Activated effector memory CD4-positive, alpha-beta T cell treated with anti-CD3 and anti-CD28 coated beads, Interleukin-2, amount 50 U/mL, for 16 hours (primary cell): ENCODE measurements around the gene EPX.

Source experiments
- DNase-seq: peaks from one replicate; pipeline ENCODE4 v3.0.0-alpha.2; 2020

Gene EPX

DNA sequence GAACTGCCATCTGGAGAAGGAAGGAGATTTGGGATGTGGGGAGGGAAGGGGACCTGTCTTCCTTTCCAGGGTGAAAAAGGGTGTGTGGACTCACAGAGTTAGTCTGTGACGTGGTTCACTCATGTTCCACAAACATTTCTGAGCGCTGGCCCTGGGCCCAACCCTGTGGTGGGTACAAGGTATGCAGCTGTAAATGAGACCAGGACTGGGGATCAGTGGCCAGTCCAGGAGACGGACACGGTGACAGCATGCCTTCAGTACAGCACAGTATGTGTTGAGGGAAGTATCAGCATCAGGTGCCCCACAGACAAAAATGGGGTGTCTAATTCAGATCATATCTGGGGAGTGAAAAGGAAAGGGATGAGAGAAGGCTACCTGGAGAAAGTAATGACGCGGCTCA, 5.5 kb upstream of the EPX start:
- no peak for DNase-seq

DNA sequence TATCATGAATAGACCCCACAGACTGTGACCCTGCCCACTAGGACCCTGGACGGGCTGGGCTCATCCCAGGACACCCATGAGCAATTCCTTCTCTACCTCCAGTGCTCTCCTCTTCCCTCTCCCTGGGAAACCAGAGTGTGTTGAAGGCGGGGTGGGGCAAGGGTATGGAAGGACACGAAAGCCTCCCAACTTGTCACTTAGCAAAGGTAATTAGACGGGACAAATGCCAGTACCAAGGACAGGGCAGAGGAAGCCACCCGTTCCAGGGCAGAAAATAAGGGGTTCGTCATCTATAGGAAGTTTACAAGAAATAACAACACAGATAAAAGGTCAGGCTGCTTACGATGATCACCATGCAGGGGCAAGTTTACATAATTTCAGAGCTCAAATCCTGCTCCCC, 4.9 kb upstream of the EPX start:
- DNase-seq, result no peak

DNA sequence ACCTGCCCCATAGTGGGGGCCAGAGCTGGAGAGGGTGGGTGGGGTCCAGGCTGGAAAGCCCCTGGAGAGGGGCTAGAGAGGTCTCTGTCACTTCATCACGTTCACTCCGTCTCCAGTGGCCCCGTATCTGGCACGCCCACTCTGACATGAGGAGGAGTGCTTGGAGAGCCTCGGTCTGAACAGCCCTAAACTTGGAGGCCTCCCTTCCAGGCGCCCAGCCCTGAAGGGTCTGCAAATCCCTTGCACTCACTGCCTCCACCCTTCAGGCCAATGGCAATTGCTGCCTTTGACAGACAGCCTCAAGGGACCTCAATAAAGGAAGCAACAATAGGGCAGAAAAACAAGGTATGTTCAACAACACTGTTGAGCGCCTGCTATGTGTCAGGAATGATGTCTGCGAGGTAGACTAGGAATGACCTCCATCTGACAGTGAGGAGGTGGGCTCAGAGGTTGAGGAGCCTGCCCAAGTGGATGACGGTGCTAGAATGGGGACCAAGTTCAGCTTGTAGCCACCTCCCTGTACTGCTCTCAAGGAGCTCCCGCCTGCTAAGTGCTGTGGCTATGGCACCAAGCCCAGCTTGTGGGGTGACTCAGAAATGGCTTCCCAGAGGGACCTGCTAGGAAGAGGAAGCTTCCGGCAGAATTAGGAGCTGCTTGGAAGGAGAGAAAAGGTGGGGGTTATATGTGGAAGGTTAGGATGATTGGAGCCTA, 2.9 kb upstream of the EPX start:
- DNase-seq, result no peak

DNA sequence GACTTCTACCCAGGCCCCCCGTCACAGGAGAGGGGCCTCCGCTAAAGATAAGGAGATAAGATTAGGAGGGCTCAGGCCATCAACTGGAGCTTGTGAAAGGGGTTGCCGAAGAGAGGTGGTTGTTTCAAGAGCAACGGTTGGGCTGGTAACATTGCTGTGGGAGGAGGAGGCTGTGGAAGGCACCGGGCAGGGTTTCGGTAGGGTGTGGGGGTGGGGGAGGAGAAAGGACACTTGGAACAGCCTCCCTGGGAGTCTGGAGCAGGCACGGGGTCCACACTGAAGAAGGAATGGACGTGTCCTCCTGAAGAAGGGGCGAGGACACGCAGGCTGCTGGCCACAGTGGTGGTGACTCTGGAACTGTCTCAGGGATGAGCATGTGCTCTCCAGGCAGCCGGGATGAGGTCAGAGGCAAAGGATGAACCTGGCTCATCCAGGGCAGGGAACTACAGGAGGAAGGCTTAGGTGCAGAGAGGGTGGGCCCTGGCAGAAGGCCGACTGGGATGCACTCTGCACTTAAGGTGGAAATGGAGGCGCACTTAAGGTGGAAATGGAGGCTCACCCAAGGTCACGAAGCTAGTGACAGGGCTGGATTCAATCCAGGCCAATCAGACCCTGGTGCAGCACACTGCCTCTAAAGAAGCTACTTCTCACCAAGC, 1.2 kb upstream of the EPX start:
- DNase-seq, result no peak

DNA sequence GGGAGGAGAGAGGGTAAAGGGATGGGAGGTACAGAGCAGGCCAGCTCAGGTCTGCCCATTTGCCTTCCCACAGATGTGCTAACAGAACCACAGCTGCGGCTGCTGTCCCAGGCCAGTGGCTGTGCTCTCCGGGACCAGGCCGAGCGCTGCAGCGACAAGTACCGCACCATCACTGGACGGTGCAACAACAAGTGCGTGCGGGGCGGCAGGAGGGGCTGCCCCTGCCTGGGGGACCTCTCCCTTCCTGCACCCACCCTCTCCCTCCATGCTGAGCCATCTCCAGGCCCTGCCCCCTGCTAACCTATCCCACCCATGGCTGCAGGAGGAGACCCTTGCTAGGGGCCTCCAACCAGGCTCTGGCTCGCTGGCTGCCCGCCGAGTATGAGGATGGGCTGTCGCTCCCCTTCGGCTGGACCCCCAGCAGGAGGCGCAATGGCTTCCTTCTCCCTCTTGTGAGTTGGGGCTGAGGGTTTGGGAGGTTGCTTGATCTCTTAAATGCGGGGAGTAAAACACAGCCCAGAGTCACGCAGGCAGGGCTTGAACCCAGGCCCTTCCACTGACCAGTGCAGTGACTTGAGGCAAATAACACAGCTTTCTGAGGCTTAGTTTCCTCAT, 1.2 kb downstream of the EPX start:
- no peak for DNase-seq

DNA sequence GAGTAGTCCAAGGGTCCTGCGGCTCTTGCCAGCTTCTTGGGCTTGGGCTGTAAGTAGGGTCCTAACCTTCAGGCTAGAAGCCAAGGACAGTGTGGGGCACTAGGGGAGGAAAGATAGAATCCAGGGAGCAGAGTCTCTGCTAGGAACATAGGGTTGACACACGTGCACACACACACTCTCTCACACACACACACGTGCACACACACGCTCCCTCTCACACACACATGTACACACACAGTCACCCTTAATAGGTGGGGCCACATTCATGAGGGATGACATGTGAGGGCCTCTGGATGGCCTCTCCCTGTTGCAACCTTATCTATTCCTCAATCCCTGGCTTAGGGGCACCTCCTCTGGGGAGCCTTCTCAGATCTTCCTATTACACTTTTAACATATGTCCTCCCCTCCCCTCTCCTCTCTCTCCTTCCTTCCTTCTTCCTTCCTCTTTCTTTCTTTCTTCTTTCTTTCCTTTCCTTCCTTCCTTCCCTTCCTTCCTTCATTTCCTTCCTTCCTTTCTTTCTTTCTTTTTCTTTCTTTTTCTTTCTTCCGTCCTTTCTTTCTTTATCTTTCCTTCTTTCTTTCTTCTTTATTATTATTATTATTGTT, 3.1 kb downstream of the EPX start:
- no peak for DNase-seq

DNA sequence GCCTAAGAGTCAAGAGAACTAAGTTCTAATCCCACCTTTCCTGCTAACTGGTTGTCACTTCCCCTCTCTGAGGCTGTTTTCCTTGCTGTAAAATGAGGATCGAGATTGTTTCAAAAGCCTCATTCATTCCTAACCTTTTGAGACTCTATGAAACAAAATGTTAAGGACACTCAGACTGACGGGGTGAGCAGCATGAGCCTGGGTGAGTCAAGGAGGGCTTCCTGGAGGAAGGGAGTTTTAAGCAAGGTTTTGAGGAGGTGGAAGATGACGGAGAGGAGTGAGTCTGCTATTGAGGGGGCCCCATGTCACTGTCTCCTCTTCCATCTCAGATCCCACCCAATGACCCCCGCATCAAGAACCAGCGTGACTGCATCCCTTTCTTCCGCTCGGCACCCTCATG, 4.1 kb downstream of the EPX start:
- no peak for DNase-seq

DNA sequence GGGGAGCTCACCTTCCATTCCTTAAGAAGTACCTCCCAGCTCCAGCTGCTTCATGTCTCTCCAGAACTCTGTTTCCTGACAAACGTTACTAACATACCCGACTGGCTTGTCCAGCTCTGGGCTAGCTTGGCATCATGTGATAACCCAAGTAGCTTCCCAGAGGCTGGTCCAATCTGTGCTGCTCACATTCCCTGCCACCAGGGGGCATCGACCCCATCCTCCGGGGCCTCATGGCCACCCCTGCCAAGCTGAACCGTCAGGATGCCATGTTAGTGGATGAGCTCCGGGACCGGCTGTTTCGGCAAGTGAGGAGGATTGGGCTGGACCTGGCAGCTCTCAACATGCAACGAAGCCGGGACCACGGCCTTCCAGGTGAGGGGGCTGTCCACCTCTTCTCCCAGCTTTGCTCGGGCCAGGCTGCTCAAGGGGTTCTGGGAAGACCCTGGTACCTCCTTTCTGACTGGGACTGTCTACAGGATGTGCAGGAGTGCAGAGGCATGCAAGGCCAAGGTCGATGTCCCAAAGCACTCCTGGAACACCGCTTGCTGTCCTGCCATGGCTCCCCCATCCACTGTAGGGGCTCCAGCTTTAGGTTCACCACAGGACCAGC, 7.6 kb downstream of the EPX start:
- DNase-seq, result peak; percentile 85

DNA sequence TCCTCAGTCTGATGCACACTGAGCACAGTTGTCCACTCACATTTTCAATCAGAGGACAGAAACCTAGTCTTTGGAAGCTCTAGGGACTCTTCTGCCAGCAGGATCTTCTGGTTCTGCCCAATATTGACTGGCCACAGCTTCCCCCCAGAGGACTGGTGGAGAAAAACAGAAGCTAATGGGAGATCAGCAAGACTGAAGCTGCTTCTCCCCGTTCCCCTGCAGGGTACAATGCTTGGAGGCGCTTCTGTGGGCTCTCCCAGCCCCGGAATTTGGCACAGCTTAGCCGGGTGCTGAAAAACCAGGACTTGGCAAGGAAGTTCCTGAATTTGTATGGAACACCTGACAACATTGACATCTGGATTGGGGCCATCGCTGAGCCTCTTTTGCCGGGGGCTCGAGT, 10.3 kb downstream of the EPX start:
- no peak for DNase-seq

DNA sequence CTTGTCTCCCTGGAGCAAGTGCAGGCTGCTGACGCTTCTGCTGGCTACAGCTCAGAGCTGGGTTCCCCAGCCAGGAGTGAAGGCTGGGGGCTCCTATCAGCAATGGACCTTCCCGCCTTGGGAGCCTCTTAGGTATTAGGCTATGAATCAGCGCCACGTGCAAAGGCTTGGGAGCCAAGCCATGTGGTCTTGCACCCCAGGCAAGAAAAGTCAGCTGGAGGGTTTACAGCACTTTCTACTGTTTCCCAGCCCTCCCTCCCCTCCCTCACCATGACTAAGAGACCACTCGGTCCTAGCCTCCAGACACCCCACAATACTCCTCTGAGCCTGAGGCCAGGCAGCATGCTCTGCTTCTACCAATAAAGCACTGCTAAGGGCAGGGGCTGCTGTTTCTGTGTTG, 12.3 kb downstream of the EPX start:
- no peak for DNase-seq

DNA sequence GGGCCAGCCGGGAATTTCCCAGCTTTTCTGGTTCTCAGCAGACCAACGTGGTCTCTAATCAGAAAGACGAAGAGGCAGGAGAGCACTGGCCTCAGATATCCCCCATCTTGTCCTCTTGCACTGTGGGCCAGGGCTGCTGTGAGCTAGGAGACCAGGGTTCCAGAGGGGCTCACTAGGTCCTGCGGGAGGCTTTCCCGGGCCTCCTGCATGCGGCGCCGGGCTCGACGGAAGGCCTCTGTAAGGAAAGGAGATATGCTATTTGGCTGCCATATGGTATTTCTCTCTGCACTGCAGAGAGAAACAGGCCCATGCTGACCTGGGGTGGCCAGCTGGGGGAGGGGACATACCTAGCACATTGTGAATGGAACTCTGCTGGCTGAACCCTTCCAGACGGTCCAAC, 13.4 kb downstream of the EPX start:
- no peak for DNase-seq

DNA sequence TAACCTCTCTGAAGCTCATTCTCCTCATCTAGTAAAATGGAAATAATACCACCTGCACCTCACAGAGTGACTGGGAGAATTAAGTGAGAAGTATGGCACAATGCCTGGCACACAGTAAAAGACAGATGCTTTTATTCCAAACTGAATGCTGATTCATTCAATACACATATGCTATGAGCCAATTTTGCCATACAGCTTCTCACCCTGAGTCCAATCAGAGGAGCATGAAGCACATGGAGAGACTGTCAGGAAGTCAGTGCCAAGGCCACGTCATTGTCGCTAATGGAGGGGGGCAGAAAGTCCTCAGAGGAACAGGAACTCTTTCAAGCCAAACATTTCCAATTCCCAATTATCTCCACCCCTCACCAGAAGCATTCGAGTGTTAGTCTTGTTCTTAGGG, 14.9 kb downstream of the EPX start:
- no peak for DNase-seq

DNA sequence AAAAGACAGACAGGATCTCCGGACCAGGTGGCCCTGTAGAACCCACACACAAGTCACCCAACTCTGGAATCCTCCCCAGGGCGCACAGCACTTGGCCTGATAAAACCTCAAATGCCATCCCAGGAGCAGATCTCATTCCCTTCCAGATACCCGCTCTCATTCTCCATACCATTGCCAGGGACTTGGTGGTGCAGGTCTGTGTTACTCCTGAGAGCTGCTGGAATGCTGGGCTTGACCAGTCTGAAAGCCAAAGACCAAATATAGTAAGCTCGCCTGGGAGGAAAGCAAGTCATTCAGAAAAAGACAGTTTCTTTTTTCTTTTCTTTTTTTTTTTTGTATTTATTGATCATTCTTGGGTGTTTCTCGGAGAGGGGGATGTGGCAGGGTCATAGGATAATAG, 15.8 kb downstream of the EPX start:
- DNase-seq, result no peak

DNA sequence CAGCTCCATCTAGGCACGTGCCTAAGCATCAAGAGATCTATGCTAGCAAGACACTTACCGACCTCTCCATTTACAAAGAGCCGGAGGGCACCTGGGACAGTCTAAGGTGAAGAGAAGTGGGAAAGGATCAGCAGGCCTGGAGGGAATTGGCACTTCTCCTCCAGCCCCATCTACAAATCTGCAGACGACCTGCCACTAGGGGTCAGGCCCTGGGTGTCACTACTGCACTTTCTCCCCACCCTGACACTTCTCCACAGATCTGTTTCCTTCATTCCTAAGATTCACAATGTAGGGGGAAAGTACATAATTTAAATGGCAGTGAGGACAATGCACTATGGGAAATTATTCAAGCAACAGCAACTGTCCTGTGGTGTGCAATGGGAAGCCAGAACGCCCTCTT, 18.4 kb downstream of the EPX start:
- DNase-seq, result no peak

DNA sequence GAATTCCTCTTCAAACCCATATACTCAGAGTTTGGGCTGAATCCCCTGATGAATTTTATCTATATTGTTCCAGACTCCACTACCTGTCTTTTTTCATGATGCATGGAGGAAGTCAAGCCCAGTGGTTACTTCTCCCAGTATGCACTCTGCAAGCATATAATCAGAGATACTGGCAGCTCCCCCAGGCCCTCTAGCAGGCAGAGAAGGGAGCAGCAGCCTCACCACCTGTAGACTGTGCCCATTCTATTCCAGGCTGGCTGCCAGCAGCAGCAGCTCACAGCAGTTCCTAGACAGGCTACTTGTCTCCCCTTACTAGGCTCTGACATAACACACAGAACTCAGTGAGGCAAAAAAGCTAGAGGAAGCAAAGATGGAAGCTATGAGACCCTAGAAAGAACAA, 23.2 kb downstream of the EPX start:
- DNase-seq, result no peak

DNA sequence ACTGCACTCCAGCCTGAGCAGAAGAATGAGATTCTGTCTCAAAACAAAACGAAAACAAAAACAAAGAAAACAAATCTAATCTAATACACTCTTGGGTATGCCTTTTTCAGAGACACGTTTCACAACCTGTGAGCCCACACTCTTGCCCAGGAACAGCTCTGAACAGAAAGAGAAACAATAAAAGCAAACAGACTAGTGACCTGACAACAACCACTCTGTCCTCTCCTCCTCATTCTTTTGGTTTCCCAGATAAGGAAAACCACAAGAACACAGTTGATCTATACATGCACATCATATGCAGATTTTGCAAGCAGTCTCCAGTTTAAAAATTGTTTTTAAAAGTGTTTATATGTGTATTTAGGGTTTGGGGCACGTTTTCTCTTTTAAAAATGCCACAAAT, 25.2 kb downstream of the EPX start:
- DNase-seq, result no peak

DNA sequence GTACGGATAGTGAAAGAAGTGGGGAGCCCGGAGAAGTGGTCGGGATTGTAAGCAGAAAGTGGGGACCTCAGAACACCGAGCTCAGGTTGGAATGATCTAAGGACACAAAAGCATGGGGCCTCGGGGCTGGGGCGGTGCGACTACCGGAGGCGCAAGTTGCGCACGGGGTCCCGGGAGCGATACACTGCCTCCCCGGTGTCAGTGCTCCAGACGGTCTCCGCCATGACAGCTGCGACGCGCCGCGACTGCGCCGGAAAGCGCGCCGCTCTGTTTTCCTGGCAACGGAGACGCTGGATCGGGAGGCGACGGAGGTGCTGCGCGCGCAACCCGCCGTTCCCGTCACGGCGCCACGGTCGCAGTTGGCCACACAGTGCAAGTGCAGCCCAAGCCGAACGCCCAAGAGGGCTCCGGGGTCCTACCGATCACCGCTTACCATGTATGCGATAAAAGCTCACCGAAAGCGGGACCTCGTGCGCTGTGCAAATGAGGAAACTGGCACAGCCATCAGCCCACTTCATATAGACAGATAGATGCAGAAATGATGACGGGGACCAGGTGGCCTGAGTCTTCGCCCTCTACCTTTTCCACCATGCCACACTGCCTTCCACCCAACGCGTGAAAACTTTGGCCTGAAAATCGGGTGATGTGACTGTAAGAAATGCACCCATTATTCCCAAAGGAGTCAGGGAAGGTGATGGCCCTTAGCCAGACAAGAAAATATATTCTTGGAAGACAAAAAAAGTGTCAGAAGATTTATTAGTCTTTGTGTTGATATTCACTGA, 26.7 kb downstream of the EPX start, which contains the start of gene MKS1:
Gene MKS1 (minus strand): TSS at position 249 of the 782 bp plus-strand sequence. CDS start 25 bp downstream, at position 224.
- DNase-seq, result peak; percentile 98

DNA sequence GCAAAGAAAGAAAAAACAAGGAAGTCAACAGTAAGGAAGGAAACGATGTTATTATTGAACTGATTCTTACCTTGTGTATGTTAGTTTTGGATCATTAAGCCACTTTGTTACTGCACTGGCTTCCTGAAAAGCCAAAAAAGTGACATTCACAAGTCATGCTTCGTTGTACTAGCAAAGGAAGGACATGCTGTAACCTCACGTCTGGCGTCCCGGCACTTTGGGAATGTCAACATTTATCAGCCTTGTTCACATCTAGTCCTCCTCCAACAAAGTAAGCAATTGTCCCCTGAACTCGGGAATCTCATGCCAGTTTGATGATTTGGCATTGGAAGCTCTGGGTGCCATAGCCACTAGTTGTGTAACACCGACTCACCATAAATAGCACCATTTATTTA, 27.3 kb downstream of the EPX start:
- no peak for DNase-seq

DNA sequence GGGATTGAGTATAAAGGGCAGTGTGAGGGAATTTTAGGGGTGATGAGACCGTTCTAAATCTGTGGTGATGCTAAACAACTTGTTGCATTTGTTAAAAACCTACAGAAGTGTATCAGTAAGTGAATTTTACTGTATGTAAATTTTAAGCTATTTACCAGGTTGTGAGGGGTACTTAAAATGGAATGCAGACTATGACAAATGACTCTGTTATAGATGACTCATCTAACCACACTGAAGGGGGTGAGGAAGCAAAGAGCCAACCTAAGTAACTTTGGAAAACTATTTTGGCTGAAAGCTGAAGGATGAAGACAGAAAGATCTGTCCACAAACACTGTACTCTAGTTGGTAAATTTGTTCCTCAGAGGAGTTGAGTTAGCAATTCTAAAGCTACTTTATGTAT, 31.8 kb downstream of the EPX start:
- DNase-seq, result no peak

DNA sequence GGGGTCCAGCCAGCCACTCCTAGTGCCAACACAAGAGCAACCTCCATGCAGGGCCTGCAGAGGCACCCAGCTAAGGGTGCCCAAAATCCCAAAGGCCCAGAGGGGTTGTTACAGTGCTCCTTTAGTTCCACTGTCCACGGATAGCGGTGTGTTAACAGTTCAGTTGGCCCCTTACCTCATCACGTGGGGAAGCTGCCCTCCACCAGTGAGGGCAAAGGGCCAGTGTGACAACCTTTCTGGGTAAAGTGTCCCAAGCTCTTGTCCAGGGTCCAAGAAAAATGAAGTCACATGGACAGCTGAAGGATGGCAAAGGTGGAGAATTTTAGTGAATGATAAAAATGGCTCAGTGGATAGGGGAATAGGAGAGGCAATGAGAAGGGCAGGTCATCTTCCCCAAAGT, 35.2 kb downstream of the EPX start:
- no peak for DNase-seq

DNA sequence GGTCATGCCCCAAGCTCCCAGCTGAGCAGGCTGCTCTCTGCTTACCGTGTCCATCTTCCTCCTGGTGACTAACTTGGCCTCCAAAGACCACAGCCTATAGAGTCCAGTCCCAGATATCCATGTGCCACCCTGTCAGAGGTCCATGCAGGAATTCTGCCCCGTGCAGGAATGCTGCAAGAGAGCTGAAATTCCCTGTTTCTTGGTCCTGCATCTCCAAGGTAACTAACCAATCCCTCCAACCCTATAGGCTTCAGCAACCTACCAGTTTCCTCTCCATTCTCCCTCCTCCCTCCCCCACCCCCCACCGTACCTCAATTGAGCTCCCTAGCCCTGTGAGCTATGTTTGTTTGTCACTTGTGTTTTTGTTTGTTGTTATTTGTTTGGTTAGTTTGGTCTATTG, 36.2 kb downstream of the EPX start:
- DNase-seq, result no peak

DNA sequence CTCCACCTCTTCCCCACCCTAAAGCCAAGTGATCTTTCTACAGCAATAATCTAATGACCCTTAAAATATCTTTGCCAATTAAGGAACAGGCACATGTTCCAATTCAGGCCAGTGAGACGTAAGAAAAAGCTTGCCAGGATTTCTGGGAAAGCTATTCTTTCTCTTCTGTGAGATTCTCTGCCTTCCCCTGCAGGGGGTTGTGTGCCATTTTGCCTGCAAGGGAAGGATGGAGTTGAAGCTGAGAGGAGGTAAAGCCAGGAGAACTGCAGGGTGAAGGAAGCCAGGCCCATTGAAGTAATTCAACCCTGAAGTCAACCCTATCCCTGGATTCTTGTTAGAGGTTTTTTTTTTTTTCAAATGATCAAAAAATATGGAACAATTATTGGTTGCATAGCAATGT, 36.9 kb downstream of the EPX start:
- no peak for DNase-seq

DNA sequence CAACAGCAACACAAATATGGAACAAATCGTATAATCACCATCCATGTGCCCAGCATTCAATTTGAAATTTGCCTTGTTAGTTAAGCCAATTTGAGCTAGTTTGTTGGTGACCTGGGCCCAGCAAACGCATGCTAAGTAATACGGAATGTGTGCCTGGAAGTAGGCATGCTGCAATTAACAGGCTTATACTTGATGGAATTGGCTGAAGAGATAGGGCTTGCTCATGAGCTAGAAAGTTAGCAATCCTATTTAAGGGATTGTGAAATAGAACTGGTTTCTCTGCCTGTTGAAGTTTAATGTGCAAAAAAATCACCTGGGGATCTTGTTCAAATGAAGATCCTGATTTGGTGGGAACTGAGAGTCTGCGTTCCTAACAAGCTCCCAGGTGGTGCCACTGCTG, 37.4 kb downstream of the EPX start:
- DNase-seq, result no peak
